ENCODE results near the gene LRRC26.

Gene LRRC26

GRCh38 chr9:137164370-137165249 is 5.2 kb downstream of the LRRC26 start:
- H3K27me3 ChIP-seq (ENCODE audit: control insufficient read depth, low read length), result peaks cover 35% of the 10 kb centered on the region
- TF ChIP-seq EZH2phosphoT487 (IDR thresholded peaks at IDR 0.05; ENCODE audit: borderline replicate concordance, low read length), result no peak
- TF ChIP-seq CTCF (IDR thresholded peaks at IDR 0.05; ENCODE audit: low read depth, low read length, poor library complexity, severe bottlenecking), result no peak

DNA sequence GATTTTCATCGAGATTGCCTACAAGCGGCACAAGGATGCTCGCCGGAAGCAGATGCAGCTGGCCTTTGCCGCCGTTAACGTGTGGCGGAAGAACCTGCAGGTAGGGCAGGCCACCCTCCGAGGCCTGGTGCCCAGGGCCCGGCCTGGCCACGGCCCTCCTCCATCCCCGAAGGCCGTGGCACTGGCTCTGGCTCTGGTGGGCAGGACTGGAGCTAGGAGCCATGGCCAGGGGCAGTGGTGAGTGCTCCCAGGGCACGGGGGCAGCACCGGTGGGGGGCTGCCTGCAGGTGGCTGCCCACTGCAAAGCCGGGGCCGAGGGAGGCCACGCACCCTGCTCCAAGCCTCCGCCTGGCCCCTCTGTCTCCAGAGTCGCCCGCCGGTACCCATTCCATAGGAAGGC is 6.0 kb downstream of the LRRC26 start:
- Histone ChIP-seq H3F3A (ENCODE audit: control insufficient read depth, insufficient read depth) (no peaks in the 10 kb centered on the region), H3K4me3 (ENCODE audit: low read length) (no peak overlapping the region), H3K4me2 (ENCODE audit: low read length) (no peak overlapping the region), H3K9me3 (ENCODE audit: control insufficient read depth, insufficient read depth, low read length) (no peaks in the 10 kb centered on the region), H3K27me3 (ENCODE audit: control insufficient read depth, low read length) (peaks cover 33% of the 10 kb centered on the region), H3K27ac (ENCODE audit: low read depth, low read length) (no peak overlapping the region), H3K79me2 (ENCODE audit: control insufficient read depth, low read length) (no peaks in the 10 kb centered on the region), H3K36me3 (ENCODE audit: control insufficient read depth, low read length) (no peaks in the 10 kb centered on the region), H3K4me1 (ENCODE audit: control insufficient read depth, low read length) (peaks cover 17% of the 10 kb centered on the region), H3K9me2 (replicated peaks; ENCODE audit: control insufficient read depth, low read length) (no peaks in the 10 kb centered on the region), H4K20me1 (ENCODE audit: control insufficient read depth, insufficient read depth, low read depth, low read length) (no peaks in the 10 kb centered on the region)
- TF ChIP-seq EZH2phosphoT487 (IDR thresholded peaks at IDR 0.05; ENCODE audit: borderline replicate concordance, low read length) (no peak), CTCF (IDR thresholded peaks at IDR 0.05; ENCODE audit: low read depth, low read length, poor library complexity, severe bottlenecking) (no peak)

More at GRCh38 chr9:137164370-137165249, 5.2 kb downstream of the LRRC26 start:
- no peaks in the 10 kb centered on the region for H3K9me2 ChIP-seq (replicated peaks; ENCODE audit: control insufficient read depth, low read length)
- H3K9me3 ChIP-seq (ENCODE audit: control insufficient read depth, insufficient read depth, low read length), result no peaks in the 10 kb centered on the region
- no peak overlapping the region for H3K4me3 ChIP-seq (ENCODE audit: low read length)
- no peaks in the 10 kb centered on the region for H3K36me3 ChIP-seq (ENCODE audit: control insufficient read depth, low read length)
- no peak overlapping the region for H3K4me2 ChIP-seq (ENCODE audit: low read length)
- H4K20me1 ChIP-seq (ENCODE audit: control insufficient read depth, insufficient read depth, low read depth, low read length), result no peaks in the 10 kb centered on the region
- H3K79me2 ChIP-seq (ENCODE audit: control insufficient read depth, low read length), result no peaks in the 10 kb centered on the region
- no peak overlapping the region for H3K27ac ChIP-seq (ENCODE audit: low read depth, low read length)
- H3K4me1 ChIP-seq (ENCODE audit: control insufficient read depth, low read length), result peaks cover 17% of the 10 kb centered on the region
- H3F3A ChIP-seq (ENCODE audit: control insufficient read depth, insufficient read depth), result no peaks in the 10 kb centered on the region

GRCh38 chr9:137163365-137163715 is 6.5 kb downstream of the LRRC26 start:
- Histone ChIP-seq H3K4me1 (ENCODE audit: control insufficient read depth, low read length) (peaks cover 19% of the 10 kb centered on the region), H3K36me3 (ENCODE audit: control insufficient read depth, low read length) (no peaks in the 10 kb centered on the region), H3F3A (ENCODE audit: control insufficient read depth, insufficient read depth) (no peaks in the 10 kb centered on the region), H3K27ac (ENCODE audit: low read depth, low read length) (no peak overlapping the region), H3K9me3 (ENCODE audit: control insufficient read depth, insufficient read depth, low read length) (no peaks in the 10 kb centered on the region), H3K79me2 (ENCODE audit: control insufficient read depth, low read length) (no peaks in the 10 kb centered on the region), H3K4me2 (ENCODE audit: low read length) (no peak overlapping the region), H3K4me3 (ENCODE audit: low read length) (no peak overlapping the region), H3K27me3 (ENCODE audit: control insufficient read depth, low read length) (peaks cover 33% of the 10 kb centered on the region), H4K20me1 (ENCODE audit: control insufficient read depth, insufficient read depth, low read depth, low read length) (no peaks in the 10 kb centered on the region), H3K9me2 (replicated peaks; ENCODE audit: control insufficient read depth, low read length) (no peaks in the 10 kb centered on the region)
- TF ChIP-seq CTCF (IDR thresholded peaks at IDR 0.05; ENCODE audit: low read depth, low read length, poor library complexity, severe bottlenecking) (no peak), EZH2phosphoT487 (IDR thresholded peaks at IDR 0.05; ENCODE audit: borderline replicate concordance, low read length) (no peak)

Measured in DOHH2 (cell line).